ENCODE data around the gene NDUFS6. TPM values are rescaled to one million over a fixed set of nuclear protein-coding genes. Genes with fewer than 3 reads are reported as not detected.

Gene NDUFS6
- total and polyA plus RNA-seq, 4 donors, result 18.0 to 67.9 (median 39.6) TPM

DNA sequence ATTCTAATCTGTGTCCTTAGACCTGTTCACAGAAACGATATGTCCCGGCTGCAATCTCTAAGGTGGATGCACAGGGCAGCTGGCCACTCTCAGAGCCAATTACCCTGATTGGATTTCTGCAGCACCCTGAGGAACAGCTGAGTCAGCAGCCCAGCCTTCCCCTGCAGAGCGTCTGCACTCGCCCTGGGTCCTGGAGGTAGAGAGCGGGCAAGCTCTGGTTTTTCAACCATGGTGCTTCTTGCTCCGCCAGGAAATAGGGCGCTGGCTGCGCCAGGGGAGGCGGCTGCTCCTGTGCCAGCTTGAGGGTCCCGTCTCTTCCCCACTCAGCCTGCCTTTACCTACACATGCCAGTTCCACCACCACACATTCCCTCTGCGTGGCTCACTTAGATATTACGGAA, 19.2 kb downstream of the NDUFS6 start:
- Histone ChIP-seq H3K36me3 (ENCODE audit: control insufficient read depth in 4 of 4, insufficient read depth in 4 of 4, low read length in 4 of 4) (peaks cover 21 to 47% (median 25%) of the 10 kb centered on the region in 4 donors), H3K27me3 (ENCODE audit: control insufficient read depth in 3 of 3, insufficient read depth in 3 of 3, low read length in 2 of 3) (no peaks in the 10 kb centered on the region), H3K4me1 (ENCODE audit: control insufficient read depth in 5 of 5, insufficient read depth in 5 of 5, low read length in 5 of 5) (no peaks in the 10 kb centered on the region), H3K9me3 (ENCODE audit: control insufficient read depth in 4 of 4, insufficient read depth in 3 of 4, low read length in 3 of 4) (peaks cover 0 to 5% (median 1%) of the 10 kb centered on the region in 4 donors), H3K9ac (ENCODE audit: insufficient read depth in 1 of 2, low read length in 2 of 2) (no peak overlapping the region), H3K27ac (ENCODE audit: low read depth in 1 of 2, low read length in 1 of 2) (no peak overlapping the region), H3K4me3 (no peak overlapping the region)
- ATAC-seq (ENCODE audit: insufficient read depth, low FRiP score) (no peak), DNase-seq (no peak)
- WGBS, 2 donors, result 88 to 97% methylated on average over 12 of the region's 12 CpGs
- TF ChIP-seq, protein P1, sequence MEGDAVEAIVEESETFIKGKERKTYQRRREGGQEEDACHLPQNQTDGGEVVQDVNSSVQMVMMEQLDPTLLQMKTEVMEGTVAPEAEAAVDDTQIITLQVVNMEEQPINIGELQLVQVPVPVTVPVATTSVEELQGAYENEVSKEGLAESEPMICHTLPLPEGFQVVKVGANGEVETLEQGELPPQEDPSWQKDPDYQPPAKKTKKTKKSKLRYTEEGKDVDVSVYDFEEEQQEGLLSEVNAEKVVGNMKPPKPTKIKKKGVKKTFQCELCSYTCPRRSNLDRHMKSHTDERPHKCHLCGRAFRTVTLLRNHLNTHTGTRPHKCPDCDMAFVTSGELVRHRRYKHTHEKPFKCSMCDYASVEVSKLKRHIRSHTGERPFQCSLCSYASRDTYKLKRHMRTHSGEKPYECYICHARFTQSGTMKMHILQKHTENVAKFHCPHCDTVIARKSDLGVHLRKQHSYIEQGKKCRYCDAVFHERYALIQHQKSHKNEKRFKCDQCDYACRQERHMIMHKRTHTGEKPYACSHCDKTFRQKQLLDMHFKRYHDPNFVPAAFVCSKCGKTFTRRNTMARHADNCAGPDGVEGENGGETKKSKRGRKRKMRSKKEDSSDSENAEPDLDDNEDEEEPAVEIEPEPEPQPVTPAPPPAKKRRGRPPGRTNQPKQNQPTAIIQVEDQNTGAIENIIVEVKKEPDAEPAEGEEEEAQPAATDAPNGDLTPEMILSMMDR (IDR thresholded peaks at IDR 0.05; ENCODE audit: control extremely low read depth, extremely low read depth), result no peak

DNA sequence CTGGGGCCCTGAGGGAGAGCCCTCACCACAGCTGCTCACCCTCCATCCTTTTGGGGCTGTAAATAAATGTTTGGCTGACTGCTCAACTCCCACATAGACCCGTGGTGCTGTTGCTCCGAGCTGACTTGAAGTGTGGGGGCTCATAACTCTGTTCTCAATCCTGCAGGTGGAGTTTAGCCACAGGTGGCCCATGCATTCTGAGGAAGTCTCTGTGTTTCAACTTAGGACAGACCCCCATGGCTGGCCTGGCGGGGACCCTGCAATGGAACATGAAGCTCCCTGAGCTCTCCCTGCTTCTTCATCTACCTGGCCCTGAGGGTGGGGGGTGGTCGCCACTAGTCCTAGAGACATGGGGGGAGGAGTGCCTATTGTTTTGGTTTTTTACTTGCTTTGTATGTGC, 19.7 kb downstream of the NDUFS6 start:
- WGBS, 2 donors, result 98% methylated on average over 4 of the region's 4 CpGs
- H3K27me3 ChIP-seq (ENCODE audit: control insufficient read depth in 3 of 3, insufficient read depth in 3 of 3, low read length in 2 of 3), result no peaks in the 10 kb centered on the region
- TF ChIP-seq, protein P1 (IDR thresholded peaks at IDR 0.05; ENCODE audit: control extremely low read depth, extremely low read depth), result no peak
- H3K4me3 ChIP-seq, result no peak overlapping the region
- no peak for DNase-seq
- no peak for ATAC-seq (ENCODE audit: insufficient read depth, low FRiP score)
- no peak overlapping the region for H3K9ac ChIP-seq (ENCODE audit: insufficient read depth in 1 of 2, low read length in 2 of 2)
- no peak overlapping the region for H3K27ac ChIP-seq (ENCODE audit: low read depth in 1 of 2, low read length in 1 of 2)
- no peaks in the 10 kb centered on the region for H3K4me1 ChIP-seq (ENCODE audit: control insufficient read depth in 5 of 5, insufficient read depth in 5 of 5, low read length in 5 of 5)
- H3K9me3 ChIP-seq (ENCODE audit: control insufficient read depth in 4 of 4, insufficient read depth in 3 of 4, low read length in 3 of 4), result peaks cover 0 to 5% (median 1%) of the 10 kb centered on the region in 4 donors
- H3K36me3 ChIP-seq (ENCODE audit: control insufficient read depth in 4 of 4, insufficient read depth in 4 of 4, low read length in 4 of 4), result peaks cover 17 to 43% (median 22%) of the 10 kb centered on the region in 4 donors

DNA sequence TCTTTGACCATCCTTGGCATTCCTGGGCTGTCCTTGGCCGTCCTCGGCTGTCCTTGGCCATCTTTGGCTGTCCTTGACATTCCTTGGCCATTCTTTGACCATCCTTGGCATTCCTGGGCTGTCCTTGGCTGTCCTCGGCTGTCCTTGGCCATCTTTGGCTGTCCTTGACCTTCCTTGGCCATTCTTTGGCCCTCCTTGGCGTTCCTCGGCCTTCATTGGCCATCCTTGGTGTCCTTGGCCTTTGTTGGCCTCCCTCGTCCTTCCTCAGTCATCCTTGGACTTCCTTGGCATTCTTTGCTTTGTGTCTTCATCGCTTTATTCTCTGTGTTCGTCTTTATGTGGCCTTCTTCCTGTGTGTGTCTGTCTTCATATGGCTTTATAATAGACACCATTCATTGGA, 20.7 kb downstream of the NDUFS6 start:
- TF ChIP-seq, protein P1 (IDR thresholded peaks at IDR 0.05; ENCODE audit: control extremely low read depth, extremely low read depth), result no peak
- 96 to 97% methylated on average over 8 of the region's 8 CpGs for WGBS, 2 donors

More for the DNA sequence above, 20.7 kb downstream of the NDUFS6 start:
- H3K4me1 ChIP-seq (ENCODE audit: control insufficient read depth in 5 of 5, insufficient read depth in 5 of 5, low read length in 5 of 5), result no peaks in the 10 kb centered on the region
- peaks cover 13 to 38% (median 19%) of the 10 kb centered on the region in 4 donors for H3K36me3 ChIP-seq (ENCODE audit: control insufficient read depth in 4 of 4, insufficient read depth in 4 of 4, low read length in 4 of 4)
- no peak overlapping the region for H3K4me3 ChIP-seq
- peaks cover 0 to 5% (median 1%) of the 10 kb centered on the region in 4 donors for H3K9me3 ChIP-seq (ENCODE audit: control insufficient read depth in 4 of 4, insufficient read depth in 3 of 4, low read length in 3 of 4)
- H3K27ac ChIP-seq (ENCODE audit: low read depth in 1 of 2, low read length in 1 of 2), result no peak overlapping the region
- H3K9ac ChIP-seq (ENCODE audit: insufficient read depth in 1 of 2, low read length in 2 of 2), result no peak overlapping the region
- no peak for DNase-seq
- no peaks in the 10 kb centered on the region for H3K27me3 ChIP-seq (ENCODE audit: control insufficient read depth in 3 of 3, insufficient read depth in 3 of 3, low read length in 2 of 3)
- ATAC-seq (ENCODE audit: insufficient read depth, low FRiP score), result no peak
